Left hindlimb (tissue), 1 donor: Measurements from ENCODE around the gene SYMPK.

Source experiments
- DNase-seq: peaks from one replicate; pipeline ENCODE4 v3.0.0-alpha.2; 2018

SYMPK gene

GRCh38 chr19:45866400-45867176 lies 3.6 kb upstream of the SYMPK start:
- no peak for DNase-seq

GRCh38 chr19:45865269-45865948 lies 2.5 kb upstream of the SYMPK start:
- no peak for DNase-seq

DNA sequence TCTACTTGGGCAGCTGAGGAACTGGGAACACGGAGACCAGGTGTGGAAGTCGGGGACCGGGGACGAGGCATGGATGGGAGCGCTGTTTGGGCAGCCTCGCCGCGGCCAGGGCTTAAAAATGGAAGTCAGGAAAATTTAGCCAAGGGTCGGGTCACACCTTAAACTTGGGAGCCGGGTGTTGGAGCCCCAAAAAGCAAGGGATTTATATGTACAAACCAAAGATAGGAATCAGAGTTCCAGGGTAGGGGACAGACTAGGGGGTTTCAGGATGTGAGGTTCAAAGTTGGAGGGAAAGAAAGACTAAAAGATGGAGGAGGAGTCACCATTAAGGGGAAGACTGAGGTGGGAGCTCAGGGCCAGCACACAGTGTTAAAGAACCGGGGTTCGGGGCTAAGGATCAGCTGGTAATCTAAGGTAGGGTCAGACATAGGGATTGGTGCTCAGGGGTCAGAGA lies 1.7 kb upstream of the SYMPK start:
- DNase-seq, result no peak

GRCh38 chr19:45863840-45864628 lies 1.1 kb upstream of the SYMPK start, which contains the start of gene FOXA3:
Gene FOXA3 (plus strand): TSS chr19:45864326. CDS start chr19:45864457, 131 bp downstream.
- DNase-seq, result no peak

DNA sequence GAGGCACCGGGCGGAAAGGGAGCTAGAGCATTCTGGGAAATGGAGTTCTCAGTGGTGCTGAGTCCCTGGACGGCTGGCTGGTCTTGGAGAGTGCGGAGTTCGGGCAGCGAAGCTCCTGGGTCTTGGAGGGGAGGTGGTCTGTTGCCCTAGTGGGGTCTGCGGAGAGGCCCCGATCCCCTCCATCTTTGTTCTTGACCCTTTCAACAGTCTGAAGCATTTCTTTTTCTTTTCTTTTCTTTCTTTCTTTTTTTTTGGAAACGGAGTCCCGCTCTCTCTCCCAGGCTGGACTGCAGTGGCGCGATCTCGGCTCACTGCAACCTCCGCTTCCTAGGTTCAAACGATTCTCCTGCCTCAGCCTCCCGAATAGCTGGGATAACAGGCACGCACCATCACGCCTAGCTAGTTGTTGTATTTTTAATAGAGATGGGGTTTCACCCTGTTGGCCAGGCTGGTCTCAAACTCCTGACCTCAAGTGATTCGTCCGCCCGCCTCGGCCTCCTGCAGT lies 440 bp upstream of the SYMPK start:
- DNase-seq, result no peak

DNA sequence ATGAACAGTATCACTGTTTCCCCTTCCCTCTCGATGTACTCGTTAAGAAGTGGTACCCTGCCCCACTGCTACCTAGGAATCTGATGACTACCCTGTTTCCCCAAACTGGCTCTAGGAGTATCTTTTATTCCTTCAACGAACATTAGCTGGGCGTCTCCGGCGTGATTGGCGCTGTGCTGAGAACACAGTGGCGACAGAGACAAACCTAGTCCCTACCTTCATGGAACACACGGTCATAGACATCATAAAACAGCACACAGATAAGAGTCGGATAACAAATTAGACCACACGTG lies 730 bp downstream of the SYMPK start:
- no peak for DNase-seq

GRCh38 chr19:45860359-45861259 lies 2.3 kb downstream of the SYMPK start:
- DNase-seq, result no peak

DNA sequence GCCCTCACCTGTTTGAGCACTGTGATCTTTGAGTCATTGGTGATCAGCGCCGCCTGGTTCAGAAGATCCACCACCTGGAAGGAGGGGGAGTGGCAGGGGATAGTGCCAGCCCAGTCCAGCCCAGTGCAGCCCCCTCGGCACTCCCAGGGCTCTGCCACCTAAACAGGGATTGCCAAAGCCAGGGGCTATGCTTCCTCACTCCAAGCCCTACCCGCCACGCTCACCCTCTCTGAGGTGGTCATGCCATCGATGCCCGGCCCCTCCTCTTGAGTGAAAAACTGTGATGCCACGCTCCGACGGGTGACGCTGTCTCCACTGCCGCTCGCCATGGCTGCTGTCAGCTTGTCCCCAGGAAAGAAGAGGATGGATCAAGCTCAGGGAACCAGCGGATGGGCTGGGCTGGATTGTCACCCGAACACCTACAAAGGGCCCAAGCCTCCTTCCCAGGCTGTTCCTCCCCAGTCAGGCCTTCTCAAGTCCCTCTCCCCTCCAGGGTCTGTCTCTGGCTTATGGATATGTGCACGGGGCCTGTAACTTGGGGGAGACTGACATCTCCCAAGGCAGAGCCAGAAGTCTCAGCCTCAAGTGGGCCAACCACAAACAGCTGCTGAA lies 8.7 kb downstream of the SYMPK start:
- DNase-seq, result no peak

DNA sequence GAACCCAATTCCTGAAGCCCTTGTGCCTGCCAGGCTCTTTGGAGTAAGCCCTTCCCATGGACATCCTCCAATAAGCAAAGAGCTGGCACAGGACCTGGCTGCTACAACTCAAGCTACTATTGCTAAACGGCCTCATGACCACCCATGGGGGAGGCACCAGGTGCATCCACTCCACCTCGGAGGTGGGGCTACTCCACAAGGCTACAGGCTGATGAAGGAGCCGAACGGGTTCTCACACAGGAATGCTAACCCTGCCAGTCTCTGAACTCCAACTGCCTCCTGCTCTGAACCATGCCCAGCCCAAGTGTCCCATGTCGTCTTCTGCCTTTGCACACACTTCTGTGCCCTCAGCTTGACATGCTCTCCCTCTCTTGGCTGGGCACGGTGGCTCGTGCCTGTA lies 10.0 kb downstream of the SYMPK start:
- no peak for DNase-seq

DNA sequence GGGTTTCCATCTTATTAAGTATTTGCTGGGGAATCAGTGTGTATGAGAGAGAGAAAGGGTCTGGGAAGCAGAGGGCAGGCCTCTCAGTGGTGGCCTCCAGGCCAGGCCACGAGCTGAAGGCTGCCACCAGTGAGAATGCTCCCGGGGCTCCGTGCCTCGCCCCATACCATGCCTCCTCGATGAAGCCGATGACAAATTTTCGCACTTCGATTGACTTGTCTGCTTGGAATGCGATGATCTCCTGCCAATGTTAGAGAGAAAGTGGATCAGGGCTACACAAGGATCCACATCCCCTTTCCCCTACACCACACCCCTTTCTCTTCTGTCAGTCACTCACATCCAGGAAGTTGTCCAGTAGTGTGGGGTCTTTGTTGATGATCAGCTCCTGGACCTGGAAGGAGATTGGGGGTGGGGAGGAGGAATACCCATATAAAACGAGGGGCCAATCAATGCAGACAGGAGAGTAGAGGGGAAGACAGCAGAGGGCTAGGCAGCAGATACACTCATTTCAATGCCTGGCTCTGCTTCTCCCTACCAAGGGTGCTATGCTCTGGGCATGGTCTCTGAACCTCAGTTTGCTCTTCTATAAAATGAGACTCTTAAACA lies 10.7 kb downstream of the SYMPK start:
- DNase-seq, result no peak

GRCh38 chr19:45848922-45849321 lies 14.0 kb downstream of the SYMPK start:
- no peak for DNase-seq

DNA sequence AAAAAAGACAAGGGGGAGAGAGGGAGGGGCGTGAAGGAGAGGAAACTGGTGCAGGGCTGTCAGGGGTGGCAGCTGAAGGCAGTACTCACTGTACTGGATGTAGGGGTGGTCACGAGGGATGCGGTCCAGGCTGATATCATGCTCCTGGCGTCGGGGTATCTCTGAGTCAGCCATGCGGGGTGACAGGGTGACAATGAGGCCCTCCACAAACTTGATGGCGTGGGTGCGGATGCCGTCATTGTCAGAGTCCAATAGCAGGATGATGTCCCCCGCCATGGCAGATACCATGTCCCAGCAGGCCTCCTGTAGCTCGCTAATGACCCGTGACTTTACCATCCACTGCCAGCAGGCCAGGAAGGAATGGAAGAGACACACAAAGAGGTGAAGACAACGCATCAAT lies 15.3 kb downstream of the SYMPK start:
- no peak for DNase-seq

GRCh38 chr19:45842198-45842597 lies 20.7 kb downstream of the SYMPK start:
- no peak for DNase-seq

DNA sequence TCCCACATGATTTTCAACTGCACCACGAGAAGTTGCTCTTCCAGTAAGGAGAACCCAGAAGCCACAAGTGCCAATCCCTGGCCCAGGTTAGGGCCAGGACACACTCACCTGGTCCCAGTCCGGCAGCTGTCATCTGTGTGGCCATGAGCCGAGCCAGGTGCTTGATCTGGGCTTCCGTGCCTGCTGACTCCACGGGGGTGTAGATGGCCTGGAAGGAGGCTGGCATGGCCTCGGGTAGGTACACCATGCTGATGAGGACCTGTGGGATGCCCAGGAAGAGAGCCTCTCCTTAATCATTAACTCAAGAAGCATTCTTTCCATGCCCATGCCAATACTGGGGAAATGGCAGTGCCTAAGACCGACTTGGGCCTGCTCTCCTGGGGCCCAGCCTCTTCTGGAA lies 28.0 kb downstream of the SYMPK start:
- no peak for DNase-seq

DNA sequence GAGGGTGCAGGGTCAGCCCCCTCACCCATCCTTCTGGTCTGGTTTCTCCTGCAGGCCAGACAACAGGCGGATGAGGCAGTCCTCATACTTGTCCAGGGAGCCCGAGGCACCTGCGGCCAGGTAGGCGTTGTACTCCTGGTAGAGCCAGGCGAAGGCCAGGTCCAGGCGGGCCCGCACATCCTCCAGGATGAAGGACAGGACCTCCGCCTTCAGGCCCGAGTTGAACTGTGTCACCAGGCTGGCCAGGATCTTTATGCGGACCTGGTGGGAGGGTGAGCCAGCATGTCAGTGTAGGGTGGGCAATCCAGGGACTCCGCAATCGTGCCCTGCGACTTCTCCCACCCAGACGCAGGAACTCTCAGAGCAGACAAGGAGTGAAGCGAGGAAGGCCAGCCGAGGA lies 34.0 kb downstream of the SYMPK start:
- no peak for DNase-seq

DNA sequence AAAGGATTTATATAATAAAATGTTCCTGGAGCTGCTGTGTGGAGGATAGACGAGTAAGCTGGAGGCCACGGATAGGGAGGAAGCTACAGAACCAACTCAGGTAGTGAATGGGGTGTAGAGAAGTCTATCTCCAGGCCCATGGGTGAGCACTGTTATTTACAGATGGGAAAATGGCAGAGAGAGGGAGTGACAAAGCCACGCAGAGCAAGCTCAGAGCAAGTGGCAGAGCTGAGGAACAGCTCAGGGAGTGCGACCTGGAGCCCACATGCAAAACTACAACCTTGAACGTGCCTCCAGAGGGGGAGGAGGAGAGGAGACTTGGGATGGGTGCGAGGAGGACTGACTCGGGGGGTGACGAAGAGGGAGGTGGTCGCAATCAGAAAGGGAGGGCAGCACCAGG lies 34.4 kb downstream of the SYMPK start:
- no peak for DNase-seq

GRCh38 chr19:45827459-45828093 lies 35.4 kb downstream of the SYMPK start:
- DNase-seq, result no peak

DNA sequence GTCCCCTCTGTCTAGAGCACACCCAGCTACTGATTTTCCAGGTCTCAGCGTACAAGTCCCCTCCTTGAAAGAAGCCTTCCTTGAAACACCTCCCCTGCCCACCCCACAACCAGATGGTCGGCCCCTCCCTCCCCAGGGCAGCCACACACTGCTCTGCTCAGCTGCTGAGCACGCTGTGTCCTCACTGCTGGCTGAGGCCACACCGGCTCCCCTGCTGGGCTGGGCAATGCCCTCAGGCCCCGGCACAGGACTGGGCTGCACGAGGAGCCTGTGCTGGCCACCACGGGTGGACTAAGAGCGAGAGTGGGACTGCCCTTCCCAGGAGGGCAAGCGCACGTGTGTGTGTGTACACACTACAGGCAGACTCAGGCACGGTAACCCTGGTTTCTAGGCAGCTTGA lies 36.0 kb downstream of the SYMPK start:
- no peak for DNase-seq

DNA sequence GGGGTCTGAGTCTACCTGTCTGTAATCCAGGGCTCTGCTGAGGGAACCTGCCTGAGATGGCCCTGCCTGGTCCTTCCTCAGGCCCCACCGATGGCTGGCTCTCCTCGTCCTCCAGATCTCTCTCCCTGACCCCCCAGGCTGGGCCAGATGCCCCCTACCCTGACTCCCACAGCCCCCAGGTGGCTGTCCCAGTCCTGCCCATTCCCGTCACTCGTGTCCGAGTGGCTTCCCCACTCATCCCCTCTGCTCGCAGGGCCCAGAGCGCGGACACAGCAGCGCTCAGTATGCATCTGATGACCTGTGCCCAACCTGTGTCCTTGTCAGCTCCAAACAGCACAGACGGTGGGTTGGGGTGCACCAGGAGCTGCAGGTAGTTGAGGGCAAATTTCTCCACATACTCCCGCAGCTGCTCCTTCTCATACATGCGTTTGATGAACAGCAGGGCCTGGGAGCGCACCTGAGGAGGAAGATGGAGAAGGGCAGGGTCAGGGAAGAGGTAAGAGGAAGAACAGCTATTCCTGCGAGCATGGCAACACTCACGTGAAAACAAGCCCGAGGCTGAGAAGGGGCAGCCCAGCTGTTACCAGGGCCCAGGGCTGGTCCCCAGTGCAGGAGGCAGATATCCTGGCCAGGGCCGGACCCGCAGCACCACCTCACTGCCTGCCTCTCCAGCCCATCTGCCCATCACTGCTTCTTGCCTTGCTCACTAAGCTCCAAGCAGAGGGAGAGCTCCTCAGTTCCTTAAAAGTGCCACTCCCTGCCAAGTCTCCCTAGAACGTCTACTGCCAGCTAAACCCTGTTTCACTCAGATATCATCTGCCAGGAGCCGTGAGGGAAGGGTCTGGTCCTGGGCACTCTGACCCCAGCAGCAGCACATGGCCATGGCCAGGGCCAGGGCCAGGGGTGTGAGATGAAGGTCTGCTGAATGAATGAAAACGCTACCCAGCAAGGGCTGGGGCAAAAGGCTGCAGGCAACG lies 36.7 kb downstream of the SYMPK start:
- no peak for DNase-seq

DNA sequence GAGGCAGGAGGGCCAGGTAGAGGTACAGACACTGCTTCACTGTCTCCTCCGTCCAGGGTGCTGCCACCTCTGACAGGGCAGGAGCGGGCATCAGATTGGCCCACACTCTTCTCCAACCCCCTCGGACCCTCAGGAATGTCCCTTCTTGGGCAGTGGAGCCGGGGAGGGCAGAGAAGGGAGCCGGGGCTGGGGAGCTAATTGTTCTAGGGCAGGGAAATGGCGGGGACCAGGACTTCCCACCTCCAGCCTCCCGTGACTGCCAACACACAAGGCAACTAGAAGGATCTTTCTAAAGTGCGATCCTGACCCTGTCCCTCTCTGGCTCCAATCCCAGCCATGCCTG lies 37.7 kb downstream of the SYMPK start:
- no peak for DNase-seq
